ENCODE data around the gene PLXNA3.

- TF ChIP-seq REST (IDR thresholded peaks at IDR 0.05; ENCODE audit: insufficient read depth in 1 of 2, low read depth in 2 of 2, low read length in 1 of 2) (no peak), CTCF (IDR thresholded peaks at IDR 0.05) (no peak), POLR2AphosphoS5 (IDR thresholded peaks at IDR 0.05; ENCODE audit: low read depth, low read length) (no peak)
Measured at GRCh38 chrX:154485150-154486051, 27.3 kb downstream of the PLXNA3 start.

Measured in Panc1 (cell line).